Mammary epithelial cell (primary cell): Measurements from ENCODE around the gene SLC23A2.

Experiments
- EZH2 ChIP-seq: IDR thresholded peaks from 2 replicates; pipeline ENCODE4 v1.6.1; 2012; ENCODE audit warnings: low read length, inconsistent platforms, borderline replicate concordance
- TF ChIP-seq, protein P1 (sequence below), 2 donors: IDR thresholded peaks in 1 of 2; conservative IDR thresholded peaks in 1 of 2; 2 replicates each; pipeline ENCODE4 v1.5.1; 2011 to 2012; ENCODE audit warnings: inconsistent platforms in 2 of 2, low read length in 2 of 2, mild to moderate bottlenecking in 2 of 2, control low read depth in 1 of 2, low read depth in 1 of 2; ENCODE audit not compliant: insufficient read depth in 1 of 2; ENCODE audit errors: extremely low read depth in 1 of 2

DNA sequence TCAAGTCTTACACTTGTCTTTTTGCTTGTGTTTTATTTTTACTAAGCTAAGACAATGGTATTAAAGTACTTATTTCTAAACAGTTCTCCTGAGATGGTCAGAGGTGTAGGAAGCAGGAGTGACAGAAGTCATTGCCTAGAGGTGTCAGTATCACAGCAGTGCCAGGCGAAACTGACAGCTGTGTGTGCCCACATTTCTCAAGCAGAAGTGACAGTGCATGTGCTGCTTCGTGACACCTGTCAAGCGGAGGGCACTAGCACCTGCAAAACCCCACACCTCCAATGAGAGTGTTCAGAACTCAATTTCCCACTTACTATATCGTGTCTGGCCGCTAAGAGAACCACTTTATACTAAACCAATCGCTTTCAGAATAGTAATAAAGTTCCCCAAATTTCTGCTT is 82.8 kb downstream of the SLC23A2 start:
- TF ChIP-seq, protein P1, sequence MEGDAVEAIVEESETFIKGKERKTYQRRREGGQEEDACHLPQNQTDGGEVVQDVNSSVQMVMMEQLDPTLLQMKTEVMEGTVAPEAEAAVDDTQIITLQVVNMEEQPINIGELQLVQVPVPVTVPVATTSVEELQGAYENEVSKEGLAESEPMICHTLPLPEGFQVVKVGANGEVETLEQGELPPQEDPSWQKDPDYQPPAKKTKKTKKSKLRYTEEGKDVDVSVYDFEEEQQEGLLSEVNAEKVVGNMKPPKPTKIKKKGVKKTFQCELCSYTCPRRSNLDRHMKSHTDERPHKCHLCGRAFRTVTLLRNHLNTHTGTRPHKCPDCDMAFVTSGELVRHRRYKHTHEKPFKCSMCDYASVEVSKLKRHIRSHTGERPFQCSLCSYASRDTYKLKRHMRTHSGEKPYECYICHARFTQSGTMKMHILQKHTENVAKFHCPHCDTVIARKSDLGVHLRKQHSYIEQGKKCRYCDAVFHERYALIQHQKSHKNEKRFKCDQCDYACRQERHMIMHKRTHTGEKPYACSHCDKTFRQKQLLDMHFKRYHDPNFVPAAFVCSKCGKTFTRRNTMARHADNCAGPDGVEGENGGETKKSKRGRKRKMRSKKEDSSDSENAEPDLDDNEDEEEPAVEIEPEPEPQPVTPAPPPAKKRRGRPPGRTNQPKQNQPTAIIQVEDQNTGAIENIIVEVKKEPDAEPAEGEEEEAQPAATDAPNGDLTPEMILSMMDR (conservative IDR thresholded peaks at IDR 0.05 in 1 of 2, IDR thresholded peaks at IDR 0.05 in 1 of 2; ENCODE audit: extremely low read depth in 1 of 2, insufficient read depth in 1 of 2, low read depth in 1 of 2, low read length in 2 of 2), result no peak
- TF ChIP-seq EZH2, result no peak
